PC-9 (cell line): Measurements from ENCODE around the gene PITHD1.

ENCODE experiments used
- EZH2 ChIP-seq: fragments of 200-600 bp; sonication (generic); IDR thresholded peaks from 2 replicates; pipeline ENCODE4 v1.8.0; 2017; ENCODE audit warnings: antibody characterized with exemption, low read depth
- TF ChIP-seq, protein P1 (sequence below): fragments of 200-600 bp; sonication (generic); conservative IDR thresholded peaks from 2 replicates; pipeline ENCODE4 v1.6.1; 2017; ENCODE audit warnings: mixed run types, antibody characterized with exemption, mild to moderate bottlenecking, moderate library complexity

GRCh38 chr1:23799570-23800399 lies 21.6 kb downstream of the PITHD1 start:
- TF ChIP-seq, protein P1, sequence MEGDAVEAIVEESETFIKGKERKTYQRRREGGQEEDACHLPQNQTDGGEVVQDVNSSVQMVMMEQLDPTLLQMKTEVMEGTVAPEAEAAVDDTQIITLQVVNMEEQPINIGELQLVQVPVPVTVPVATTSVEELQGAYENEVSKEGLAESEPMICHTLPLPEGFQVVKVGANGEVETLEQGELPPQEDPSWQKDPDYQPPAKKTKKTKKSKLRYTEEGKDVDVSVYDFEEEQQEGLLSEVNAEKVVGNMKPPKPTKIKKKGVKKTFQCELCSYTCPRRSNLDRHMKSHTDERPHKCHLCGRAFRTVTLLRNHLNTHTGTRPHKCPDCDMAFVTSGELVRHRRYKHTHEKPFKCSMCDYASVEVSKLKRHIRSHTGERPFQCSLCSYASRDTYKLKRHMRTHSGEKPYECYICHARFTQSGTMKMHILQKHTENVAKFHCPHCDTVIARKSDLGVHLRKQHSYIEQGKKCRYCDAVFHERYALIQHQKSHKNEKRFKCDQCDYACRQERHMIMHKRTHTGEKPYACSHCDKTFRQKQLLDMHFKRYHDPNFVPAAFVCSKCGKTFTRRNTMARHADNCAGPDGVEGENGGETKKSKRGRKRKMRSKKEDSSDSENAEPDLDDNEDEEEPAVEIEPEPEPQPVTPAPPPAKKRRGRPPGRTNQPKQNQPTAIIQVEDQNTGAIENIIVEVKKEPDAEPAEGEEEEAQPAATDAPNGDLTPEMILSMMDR, result no peak
- TF ChIP-seq EZH2, result no peak
